Stomach (tissue), 9 donors: ENCODE measurements around the gene TMEM132D. TPM values are rescaled to one million over a fixed set of nuclear protein-coding genes. Genes with fewer than 3 reads are reported as not detected.
A peak's percentile ranks its signal among the peaks of the same experiment; 100 is the strongest.

Experiments used
- DNase-seq, 2 donors: peaks; one replicate each; pipeline versions ENCODE4 v3.0.0 to v3.0.0-alpha.2; 2013 to 2019
- H3K27ac ChIP-seq, 5 donors: fragments of 200-600 bp in 4 of 5; sonication (generic) in 4 of 5; one replicate each; pipeline ENCODE4 v1.5.1; 2013 to 2019; ENCODE audit warnings: mild to moderate bottlenecking in 1 of 5, moderate library complexity in 1 of 5
- H3K27me3 ChIP-seq, 3 donors: fragments of 200-600 bp; sonication (generic); one replicate each; pipeline ENCODE4 v1.5.1; 2017 to 2019; ENCODE audit warnings: mixed run types in 1 of 3
- H3K36me3 ChIP-seq, 4 donors: fragments of 200-600 bp; sonication (generic); 1 replicate in 3 of 4; 2 replicates in 1 of 4; pipeline ENCODE4 v1.5.1; 2016 to 2019
- H3K4me1 ChIP-seq, 4 donors: fragments of 200-600 bp; sonication (generic); one replicate each; pipeline ENCODE4 v1.5.1; 2016 to 2019
- H3K4me3 ChIP-seq, 4 donors: fragments of 200-600 bp; sonication (generic) in 3 of 4; one replicate each; pipeline ENCODE4 v1.5.1; 2016 to 2019; ENCODE audit warnings: mild to moderate bottlenecking in 1 of 4
- H3K9me3 ChIP-seq, 4 donors: fragments of 200-600 bp; sonication (generic); one replicate each; pipeline ENCODE4 v1.5.1; 2016 to 2019
- CTCF ChIP-seq, 7 experiments: fragments of 450-650 bp in 4 of 7; fragments of 200-600 bp in 3 of 7; sonication (generic) in 3 of 7; IDR thresholded peaks; one replicate each; pipeline ENCODE4 v1.5.1; 2016 to 2019; ENCODE audit warnings: antibody characterized with exemption in 7 of 7, control low read depth in 2 of 7, mild to moderate bottlenecking in 1 of 7
- EP300 ChIP-seq: sonication (generic); formaldehyde crosslinking; IDR thresholded peaks from one replicate; pipeline ENCODE4 v1.6.1; 2017; ENCODE audit warnings: antibody characterized with exemption
- POLR2A ChIP-seq, 4 donors: fragments of 450-650 bp; IDR thresholded peaks; one replicate each; pipeline ENCODE4 v1.6.1; 2016; ENCODE audit warnings: antibody characterized with exemption in 4 of 4, control low read depth in 2 of 4, mild to moderate bottlenecking in 1 of 4, moderate library complexity in 1 of 4
- POLR2AphosphoS5 ChIP-seq, 3 donors: sonication (generic); formaldehyde crosslinking; IDR thresholded peaks; one replicate each; pipeline ENCODE4 v1.6.1; 2016; ENCODE audit warnings: antibody characterized with exemption in 3 of 3
- WGBS, 5 donors: extraction: QIAGEN DNeasy Blood & Tissue Kit in 3 of 5; methylation state at CpG; one replicate each; pipeline versions ENCODE4 v1.1.5 to v1.1.7; 2013 to 2018; 5-methylcytosine and 5-hydroxymethylcytosine counted together
- intact Hi-C: fragments of 100-400 bp; cut with DNase I; formaldehyde crosslinking; loops from one replicate; pipeline ENCODE4 v1.15.1; 2023; ENCODE audit warnings: low total_unique reads
- polyA plus RNA-seq, 3 donors: library from polyadenylated mRNA; stranded (reverse); fragments of 200-250 nt; gene quantifications; one replicate each; pipeline ENCODE4 v1.2.3, GENCODE V29; 2013
- total RNA-seq, 5 donors: library from RNA; depleted of rRNA; stranded (reverse); fragments of >200 nt; gene quantifications; one replicate each; pipeline versions ENCODE4 v1.1.0 to v1.2.3, GENCODE V29; 2014 to 2016
- donor health status: healthy with polysubstance abuse.
- donor health status: Bipolar disorder and iron deficiency.
- donor health status: healthy.

Gene TMEM132D
- total and polyA plus RNA-seq, 8 donors, result 0.29 to 0.92 TPM; not detected in 6

- Histone ChIP-seq H3K4me3 (no peak overlapping the region), H3K27ac (no peak overlapping the region), H3K27me3 (no peaks in the 10 kb centered on the region), H3K36me3 (no peaks in the 10 kb centered on the region), H3K9me3 (peaks cover 0 to 5% (median 0%) of the 10 kb centered on the region in 4 donors), H3K4me1 (no peaks in the 10 kb centered on the region)
- intact Hi-C loops, result no loop called here
- WGBS, 5 donors, result 77 to 85% (median 84%) methylated on average over 9 of the region's 9 CpGs
- no peak for DNase-seq
- TF ChIP-seq CTCF (IDR thresholded peaks at IDR 0.05), result no peak
- TF ChIP-seq EP300, result no peak
- TF ChIP-seq POLR2A (IDR thresholded peaks at IDR 0.05), result no peak
- no peak for TF ChIP-seq POLR2AphosphoS5 (IDR thresholded peaks at IDR 0.05)
These were observed 241.6 kb downstream of the TMEM132D start for GRCh38 chr12:129662234-129662633.

- Histone ChIP-seq H3K9me3 (peaks cover 0 to 5% (median 0%) of the 10 kb centered on the region in 4 donors), H3K27ac (no peak overlapping the region), H3K4me3 (no peak overlapping the region), H3K4me1 (no peaks in the 10 kb centered on the region), H3K27me3 (no peaks in the 10 kb centered on the region), H3K36me3 (no peaks in the 10 kb centered on the region)
- DNase-seq, result no peak
- intact Hi-C loops, result no loop called here
- 55 to 72% (median 70%) methylated on average over 7 of the region's 7 CpGs for WGBS, 5 donors
- TF ChIP-seq CTCF (IDR thresholded peaks at IDR 0.05), result no peak
- no peak for TF ChIP-seq POLR2A (IDR thresholded peaks at IDR 0.05)
- no peak for TF ChIP-seq POLR2AphosphoS5 (IDR thresholded peaks at IDR 0.05)
- no peak for TF ChIP-seq EP300
These were observed 242.9 kb downstream of the TMEM132D start for GRCh38 chr12:129660946-129661345.

GRCh38 chr12:129659961-129660622 is 243.7 kb downstream of the TMEM132D start:
- Histone ChIP-seq H3K27ac (no peak overlapping the region), H3K4me1 (no peaks in the 10 kb centered on the region), H3K9me3 (peaks cover 0 to 5% (median 0%) of the 10 kb centered on the region in 4 donors), H3K4me3 (no peak overlapping the region), H3K36me3 (no peaks in the 10 kb centered on the region), H3K27me3 (no peaks in the 10 kb centered on the region)
- peak in 1 of 2 donors; percentile 20 for DNase-seq
- WGBS, 5 donors, result 81 to 88% (median 83%) methylated on average over 9 of the region's 9 CpGs
- TF ChIP-seq POLR2AphosphoS5 (IDR thresholded peaks at IDR 0.05), result no peak
- TF ChIP-seq POLR2A (IDR thresholded peaks at IDR 0.05), result no peak
- no peak for TF ChIP-seq CTCF (IDR thresholded peaks at IDR 0.05)
- no peak for TF ChIP-seq EP300
- intact Hi-C loops, result no loop called here

- Histone ChIP-seq H3K9me3 (peaks cover 0 to 9% (median 4%) of the 10 kb centered on the region in 4 donors), H3K4me1 (no peaks in the 10 kb centered on the region), H3K27me3 (no peaks in the 10 kb centered on the region), H3K36me3 (no peaks in the 10 kb centered on the region), H3K27ac (no peak overlapping the region), H3K4me3 (no peak overlapping the region)
- WGBS, 5 donors, result 30 to 42% (median 35%) methylated on average over 4 of the region's 4 CpGs
- intact Hi-C loops, result no loop called here
- no peak for DNase-seq
- TF ChIP-seq POLR2AphosphoS5 (IDR thresholded peaks at IDR 0.05), result no peak
- no peak for TF ChIP-seq POLR2A (IDR thresholded peaks at IDR 0.05)
- TF ChIP-seq CTCF (IDR thresholded peaks at IDR 0.05), result no peak
These were observed 246.6 kb downstream of the TMEM132D start for GRCh38 chr12:129657179-129657578.
